ENCODE measurements around the gene CGB7.

The CGB7 gene

DNA sequence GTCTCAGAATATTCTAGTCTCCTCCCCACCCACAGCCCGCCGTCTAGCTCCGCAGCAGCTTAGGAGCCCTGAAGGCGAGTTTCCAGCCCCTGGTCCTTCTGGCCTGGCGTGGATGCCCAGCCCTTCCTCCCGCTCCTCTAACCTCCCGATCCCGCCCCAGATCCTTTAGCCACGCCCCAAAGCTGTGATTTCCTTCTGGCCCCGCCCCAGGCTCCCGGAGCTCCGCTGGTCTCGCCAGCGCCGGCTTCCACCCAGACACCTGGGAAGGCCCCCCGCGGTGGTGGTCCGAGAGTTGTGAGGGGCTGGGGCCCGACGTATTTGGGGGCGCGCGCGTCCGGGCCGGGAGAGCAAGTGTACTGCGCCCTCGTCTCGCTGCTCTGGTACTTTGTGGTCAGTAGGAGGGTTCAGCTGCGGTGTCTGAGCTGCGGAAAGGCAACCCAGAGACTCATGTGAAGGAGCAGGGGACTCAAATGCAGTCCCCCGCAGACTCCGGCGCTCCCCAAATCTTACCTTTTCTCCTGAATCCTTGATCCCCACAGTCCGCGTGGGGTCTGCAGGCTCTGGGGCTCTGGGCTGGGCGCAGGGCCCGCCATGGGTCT is at the start of gene CGB7:
Gene CGB7 (minus strand): TSS at position 114 of the 599 bp plus-strand sequence. CDS start 2,374 bp downstream, outside the sequence.
- peak in 3 of 14 donors; percentile 0 to 8 (median 8) for DNase-seq

DNA sequence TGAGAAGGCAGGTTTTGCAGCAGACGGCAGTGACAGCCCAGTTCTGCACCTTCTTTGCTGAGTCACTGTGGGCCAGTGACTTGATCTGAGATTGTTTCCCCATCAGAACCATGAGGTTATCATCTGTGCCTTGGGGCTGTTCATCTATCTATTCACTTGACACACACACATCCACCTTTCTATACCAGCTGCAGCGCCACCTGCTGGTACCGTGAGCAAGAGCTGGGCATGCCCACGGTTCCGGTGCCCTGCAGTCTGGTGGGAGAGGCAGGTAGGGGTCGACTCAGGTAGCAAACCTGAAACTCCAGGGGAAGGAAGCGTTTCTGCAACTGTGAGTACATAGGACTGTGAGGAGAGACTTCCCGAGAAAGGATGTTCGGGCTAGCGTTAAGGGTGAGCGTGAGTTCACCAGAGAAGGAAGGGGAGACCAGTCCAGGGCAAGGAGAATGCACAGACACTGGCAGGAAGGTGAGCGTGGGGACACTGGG is 49.1 kb upstream of the CGB7 start:
- DNase-seq: peak in 5 of 14 donors; percentile 6 to 48 (median 10)

DNA sequence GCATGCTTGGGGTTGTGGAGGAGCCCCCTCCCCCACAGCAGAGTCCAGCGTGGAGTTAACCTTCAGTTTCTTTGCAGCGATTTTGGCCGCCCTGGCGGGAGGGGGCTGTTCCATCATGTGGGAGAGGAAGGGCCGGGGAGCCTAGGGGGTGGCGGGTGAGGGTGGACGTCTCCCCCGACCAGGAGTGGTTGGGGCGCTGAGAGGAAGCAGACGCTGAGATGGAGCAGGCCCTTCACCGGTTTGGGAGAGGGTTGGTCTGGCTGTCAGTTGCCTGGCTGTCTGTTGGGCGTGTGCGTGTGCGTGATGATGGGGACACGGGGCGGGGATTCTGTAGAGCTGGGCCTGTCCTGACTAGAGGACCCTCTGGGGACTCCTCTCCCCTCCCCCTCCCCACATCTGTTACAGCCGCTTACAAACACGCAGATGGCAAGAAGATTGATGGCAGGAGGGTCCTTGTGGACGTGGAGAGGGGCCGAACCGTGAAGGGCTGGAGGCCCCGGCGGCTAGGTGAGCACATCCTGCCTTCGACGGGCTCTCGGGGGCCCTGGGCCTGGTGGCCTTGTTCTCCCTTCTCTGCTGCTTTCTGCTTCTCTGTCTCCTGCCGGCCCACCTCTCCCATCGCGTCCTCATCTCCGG is 46.8 kb upstream of the CGB7 start:
- no peak for DNase-seq

DNA sequence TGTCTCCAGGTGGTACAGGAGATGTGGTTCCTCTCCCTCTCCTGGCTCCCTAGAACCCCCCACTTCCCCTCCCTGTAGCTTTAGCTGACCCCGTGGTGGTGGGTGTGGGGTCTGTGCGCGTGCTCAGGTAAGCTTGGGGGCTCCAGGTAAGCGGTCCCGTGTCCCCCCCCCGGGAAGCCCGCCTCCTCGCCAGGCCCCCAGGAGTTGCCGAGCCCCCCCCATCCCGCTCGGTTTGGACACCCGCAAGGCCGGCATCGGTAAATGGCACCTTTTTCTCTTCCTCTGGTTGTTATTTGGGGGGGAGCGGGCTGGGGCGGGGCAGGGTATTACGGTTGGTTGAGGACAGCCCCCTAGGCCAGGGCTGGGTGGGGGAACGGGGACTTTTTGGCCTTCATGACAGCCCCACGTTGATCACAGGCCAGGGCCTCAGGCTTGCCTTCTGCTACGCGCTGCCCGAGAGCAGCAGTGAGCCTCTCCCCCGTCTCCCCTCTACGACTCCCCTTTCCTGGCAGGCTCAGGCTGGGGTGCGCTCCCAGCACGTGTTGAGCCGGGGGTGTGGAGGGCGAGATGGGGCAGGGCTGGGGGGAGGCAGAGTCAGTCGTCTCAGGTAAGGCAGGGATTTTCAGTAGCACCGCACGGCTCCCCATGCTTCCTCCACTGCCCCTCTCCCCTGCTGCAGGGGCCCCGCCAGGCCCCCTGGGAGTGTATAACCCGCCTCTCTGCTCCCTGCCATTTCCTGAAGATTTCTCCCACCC is 46.0 kb upstream of the CGB7 start:
- DNase-seq: no peak

DNA sequence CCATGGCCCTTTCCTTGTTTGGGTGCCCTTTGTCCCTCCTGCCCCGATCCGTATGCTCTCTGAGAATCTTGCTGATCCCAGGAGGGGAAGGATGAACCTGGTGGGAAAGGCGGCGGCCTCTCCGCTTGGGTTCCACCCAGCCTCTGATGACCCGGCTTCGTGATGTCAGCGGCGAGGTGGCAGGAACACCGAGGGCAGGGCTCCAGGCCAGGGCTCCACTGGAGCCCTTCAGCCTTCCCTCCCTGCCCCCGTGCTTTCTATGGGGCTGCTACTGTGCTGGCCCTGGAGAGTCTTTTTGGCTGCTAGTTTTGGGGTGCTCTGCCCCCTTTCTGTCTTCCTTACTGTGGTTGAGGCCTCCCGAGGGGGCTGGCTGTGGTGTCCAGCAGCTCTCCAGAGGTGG is 44.8 kb upstream of the CGB7 start:
- no peak for DNase-seq

DNA sequence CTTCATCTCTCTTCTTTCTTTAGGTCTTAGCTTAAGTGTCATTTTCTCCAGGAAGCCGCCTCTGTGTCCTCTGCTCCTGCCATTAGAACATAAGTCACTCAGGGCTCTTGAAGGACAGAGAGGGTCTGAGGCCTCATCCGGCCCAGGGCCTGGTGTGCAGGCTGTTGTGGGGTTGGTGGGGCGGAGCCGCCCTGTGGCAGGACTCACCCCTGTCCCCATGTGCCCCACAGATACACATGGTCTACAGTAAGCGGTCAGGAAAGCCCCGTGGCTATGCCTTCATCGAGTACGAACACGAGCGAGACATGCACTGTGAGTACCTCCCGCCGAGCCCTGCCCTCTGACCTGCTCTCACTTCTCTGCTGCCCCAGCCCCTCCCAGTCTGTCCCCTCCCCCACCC is 43.6 kb upstream of the CGB7 start:
- DNase-seq: no peak

DNA sequence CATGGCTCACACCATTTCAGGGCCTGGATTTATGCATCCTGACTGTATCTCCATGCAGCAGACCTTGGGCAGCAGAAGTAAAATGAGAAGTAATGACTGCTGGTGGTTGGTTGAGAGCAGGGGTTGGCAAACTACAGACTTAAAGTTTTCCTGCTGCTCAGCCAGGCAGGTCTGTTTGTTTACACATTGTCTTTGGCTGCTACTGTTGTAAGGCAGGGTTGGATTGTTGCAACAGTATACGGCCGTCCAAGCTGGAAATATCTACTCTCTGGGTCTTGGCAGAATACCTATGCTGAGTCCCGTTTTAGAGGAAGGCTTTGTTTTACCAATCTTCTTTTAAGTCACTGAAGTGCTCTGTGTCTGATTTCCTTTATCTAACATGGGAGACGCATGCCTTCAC is 41.2 kb upstream of the CGB7 start:
- DNase-seq: no peak

DNA sequence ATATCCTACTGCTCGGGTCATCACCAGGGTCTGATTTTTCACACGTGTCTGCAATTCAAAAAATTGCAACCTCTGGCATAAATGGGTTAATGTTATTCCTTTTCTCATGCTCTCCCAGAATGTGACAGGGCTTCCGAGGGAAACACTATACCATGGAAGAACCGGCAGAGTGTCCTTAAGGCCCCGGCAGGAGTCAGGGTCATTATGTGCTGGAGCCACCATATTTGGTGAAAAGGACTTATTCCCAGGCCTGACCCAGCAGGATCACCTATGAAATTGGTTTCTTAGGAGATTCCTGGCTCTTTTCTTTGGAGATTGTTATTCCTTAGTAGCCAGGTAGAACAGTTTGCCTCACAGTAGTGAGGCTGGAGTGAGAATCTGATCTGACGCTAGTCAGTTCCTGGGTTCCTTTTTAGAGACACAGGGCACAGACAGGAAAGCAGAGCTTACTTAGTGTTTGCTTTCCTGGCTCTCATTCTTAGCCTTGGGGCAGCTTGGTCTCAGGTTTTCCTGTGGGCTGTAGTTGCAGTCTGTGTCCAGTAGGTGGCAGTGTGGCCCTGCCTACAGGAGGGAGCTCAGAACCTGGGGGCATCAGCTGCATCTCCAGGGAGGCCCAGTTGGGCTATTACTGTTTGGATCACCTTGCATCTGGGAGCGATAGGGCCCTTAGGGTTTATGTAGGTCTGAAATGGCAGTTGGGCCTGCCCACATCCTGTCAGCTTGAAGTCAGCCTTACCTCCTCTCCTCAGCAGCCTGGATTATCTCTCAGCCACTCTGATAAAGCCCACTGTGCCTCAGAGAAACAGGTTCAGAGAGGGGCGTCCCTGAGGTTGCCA is 40.1 kb upstream of the CGB7 start:
- peak in 12 of 14 donors; percentile 8 to 54 (median 36) for DNase-seq

DNA sequence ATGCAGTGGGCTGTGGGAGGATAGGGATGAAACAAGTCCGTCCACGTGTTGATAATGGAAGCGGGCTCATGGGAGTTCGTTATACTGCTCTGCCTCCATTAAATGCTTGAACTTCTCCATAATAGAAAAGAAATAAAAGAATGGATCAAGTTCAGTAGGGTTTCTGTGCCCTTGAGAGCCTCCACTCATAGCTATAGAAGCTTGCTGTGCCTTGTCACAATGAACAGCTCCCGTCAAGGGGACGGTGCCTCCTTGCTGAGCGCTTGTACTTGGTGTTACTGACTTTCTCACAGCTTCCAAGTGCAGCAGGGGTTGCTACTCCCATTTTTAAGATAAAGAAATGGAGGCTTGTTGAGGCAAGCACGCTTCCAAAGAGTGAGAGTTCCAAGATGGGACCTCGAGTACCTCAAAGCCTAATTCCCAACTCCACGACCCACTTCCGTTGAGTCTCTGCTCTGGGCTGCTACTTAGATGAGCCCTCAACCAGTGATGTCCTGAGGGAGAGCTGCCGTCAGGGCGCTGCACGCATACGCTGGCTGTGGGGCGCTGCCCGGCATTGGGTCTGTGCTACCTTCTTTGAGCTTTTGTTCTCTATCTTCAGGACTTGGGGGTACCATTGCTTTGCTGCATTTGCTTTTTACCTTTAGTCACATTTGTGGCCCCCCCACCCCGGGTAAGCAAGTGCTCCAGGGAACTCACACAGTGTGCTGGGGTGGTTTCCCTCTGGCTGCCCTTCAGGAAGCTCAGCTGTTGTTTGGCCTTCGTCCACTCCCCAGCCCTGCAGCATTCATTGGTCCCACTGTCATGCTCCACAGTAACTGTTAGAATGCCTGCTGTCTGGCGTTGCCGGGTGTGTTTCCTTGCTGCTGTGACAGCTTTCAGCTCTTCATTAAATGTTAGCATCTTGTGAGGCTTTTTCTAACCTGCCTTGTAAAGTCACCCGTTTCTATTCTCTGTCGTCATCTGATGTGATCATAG is 37.2 kb upstream of the CGB7 start:
- peak in 8 of 14 donors; percentile 17 to 55 (median 38) for DNase-seq

DNA sequence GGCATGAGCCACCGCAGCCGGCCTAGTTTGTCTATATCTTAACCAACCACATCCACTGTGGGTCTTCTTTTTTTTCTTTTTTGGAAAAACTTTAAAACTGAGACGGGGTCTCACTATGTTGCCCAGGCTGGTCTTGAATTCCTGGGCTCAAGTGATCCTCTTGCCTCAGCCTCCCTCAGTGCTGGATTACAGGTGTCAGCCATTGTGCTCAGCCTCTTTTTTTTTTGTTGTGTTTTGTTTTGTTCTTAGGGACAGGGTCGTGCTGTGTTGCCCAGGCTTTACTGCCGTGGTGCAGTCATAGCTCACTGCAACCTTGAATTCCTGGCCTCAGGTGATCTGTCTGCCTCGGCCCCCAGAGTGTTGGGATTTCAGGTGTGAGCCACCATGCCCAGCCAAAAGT is 35.1 kb upstream of the CGB7 start:
- DNase-seq: no peak

DNA sequence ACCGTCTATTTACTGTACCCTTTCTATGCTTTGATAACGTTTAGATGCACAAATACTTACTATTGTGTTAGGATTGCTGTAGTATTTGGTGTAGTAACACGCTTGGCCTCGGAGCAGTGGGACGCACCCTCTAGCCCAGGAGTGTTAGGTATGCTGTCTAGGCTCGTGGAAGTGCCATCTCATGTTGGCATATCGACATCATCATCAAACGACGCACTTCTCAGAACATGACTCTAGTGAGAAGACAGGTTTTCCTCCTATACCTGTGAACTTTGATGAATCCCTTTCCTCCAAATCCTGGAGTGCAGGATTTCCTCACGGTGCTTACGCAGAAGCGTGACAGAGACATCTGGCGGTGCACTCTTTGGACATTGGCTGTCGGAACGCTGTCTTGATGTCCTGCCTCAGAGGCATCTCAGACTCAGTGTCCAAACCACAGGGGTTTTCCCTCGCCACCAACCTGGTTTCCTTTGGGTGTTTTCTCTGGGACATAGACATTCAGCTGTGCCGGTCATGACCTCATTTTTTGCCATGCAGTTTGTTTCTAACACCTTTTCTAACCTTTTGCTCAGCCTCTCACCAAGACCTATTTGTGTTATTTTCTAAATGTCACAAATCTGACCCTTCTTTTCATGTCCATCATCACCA is 34.0 kb upstream of the CGB7 start:
- DNase-seq: no peak

DNA sequence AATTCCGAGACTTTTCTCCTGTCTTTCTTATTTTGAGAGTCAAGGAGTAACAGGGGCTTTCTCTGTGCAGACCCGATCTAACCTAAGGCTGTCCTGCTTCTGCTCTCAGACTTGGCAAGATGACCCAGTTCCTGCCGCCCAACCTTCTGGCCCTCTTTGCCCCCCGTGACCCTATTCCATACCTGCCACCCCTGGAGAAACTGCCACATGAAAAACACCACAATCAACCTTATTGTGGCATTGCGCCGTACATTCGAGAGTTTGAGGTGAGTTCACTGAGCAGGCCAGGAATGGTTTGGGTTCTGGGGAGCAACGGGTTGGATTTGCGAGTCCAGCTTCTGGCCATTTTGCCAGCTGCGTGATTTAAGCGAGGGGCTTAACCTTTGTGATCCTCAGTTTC is 28.7 kb upstream of the CGB7 start:
- no peak for DNase-seq

DNA sequence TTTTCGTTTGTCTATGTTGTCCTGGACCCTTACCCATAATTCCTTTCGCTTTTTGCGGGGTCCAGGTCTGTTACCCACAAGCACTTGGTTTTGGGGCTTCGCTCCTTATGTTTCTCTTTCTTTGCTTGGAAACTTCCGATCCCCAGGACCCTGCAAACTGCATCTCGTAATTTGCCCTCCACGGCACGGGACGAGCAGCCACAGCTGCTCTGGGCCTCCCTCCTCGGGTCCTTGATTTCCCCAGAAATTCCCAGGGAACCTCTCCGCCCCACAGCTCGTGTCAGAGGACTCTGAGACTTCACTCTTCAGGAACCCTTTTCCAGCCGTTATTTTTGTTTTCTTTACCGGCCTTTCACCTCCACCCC is 28.3 kb upstream of the CGB7 start:
- peak in 1 of 14 donors; percentile 39 for DNase-seq

DNA sequence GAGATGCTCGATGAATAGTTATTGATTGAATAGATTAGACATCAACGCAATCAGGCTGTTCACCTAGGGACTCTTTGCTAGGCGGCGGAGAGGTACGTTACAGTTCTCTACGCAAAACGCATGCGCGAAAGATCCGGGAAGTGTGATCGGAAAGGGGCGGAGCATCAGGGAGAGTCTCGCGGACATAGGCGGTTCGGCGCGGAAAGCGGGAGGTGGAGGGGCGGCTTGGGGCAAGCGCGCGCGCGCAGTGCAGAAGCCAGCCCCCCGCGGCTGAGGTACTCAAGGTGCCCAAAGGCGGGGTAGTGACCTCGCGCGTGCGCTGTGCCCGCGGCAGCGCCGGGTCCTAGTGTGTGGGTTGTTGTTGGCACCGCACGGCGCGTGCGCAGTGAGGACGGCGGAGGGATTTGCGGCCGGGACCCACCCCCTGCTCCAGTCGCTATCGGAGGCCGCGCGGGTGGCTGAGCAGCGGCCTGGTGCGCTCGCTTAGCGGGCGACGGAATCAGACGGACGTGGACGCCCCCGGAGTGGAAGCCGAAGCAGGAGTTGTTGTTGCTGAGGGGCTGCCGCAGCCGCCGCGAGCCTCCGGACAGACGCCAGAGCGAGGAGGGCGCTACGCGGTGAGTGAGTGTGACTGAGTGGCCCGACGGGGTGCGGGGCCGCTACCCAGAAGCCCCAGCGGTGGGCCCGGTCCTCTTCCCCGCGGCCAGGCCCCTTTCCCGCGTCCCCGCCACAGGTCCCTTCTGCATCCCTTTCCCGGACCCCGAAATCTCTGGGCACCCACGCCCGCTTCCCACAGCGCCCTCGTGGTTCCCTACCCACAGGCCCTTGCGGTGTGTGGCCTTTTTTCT is 27.7 kb upstream of the CGB7 start, which contains the start of gene SNRNP70:
Gene SNRNP70 (plus strand): TSS at position 432 of the 848 bp plus-strand sequence. CDS start 964 bp downstream, outside the sequence.
- peak; percentile 92 to 99 (median 97) for DNase-seq

DNA sequence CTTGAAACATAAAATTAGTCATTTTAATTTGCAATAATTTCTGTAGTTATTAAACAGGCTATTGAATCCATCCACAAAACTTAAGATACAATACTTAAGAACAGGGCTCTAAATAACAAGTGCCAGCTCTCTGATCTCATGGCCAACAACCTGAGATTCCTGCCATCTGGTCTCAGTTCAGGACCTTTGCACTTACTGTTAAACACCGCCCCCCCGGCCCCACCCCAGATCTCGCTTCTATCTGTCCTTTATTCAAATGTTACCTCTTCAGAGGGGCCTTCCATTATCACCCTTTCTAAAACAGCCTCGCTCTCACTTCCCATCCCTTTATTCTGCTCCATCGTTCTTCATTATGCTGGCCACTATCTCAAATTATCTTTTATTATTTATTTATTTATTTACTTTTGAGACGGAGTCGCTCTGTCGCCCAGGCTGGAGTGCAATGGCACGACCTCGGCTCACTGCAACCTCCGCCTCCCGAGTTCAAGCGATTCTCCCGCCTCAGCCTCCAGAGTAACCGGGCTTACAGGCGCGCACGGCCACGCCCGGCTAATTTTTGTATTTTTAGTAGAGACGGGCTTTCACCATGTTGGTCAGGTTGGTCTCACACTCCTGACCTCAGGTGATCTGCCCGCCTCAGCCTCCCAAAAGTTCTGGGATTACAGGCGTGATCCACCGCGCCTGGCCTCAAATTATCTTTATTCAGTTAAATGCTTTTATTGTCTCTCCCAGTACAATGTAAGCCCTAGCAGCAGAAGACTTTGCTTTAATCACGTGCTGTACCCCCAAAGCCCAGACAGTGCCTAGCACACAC is 26.9 kb upstream of the CGB7 start:
- DNase-seq: no peak

DNA sequence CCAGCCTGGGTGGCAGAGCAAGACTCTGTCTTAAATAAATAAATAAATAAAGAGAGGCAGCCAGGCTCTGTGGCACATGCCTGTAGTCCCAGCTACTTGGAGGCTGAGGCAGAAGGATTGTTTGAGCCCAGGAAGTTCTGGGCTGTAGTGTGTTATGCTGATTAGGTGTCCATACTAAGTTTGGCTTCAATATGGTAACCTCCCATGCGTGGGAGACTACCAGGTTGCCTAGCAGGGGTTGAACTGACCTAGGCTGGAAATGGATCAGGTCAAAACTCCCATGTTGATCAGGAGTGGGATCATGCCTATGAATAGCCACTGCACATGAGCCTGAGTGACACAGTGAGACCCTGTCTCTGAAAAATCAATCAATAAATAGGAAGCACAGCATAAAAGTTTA is 23.7 kb upstream of the CGB7 start:
- DNase-seq: no peak

DNA sequence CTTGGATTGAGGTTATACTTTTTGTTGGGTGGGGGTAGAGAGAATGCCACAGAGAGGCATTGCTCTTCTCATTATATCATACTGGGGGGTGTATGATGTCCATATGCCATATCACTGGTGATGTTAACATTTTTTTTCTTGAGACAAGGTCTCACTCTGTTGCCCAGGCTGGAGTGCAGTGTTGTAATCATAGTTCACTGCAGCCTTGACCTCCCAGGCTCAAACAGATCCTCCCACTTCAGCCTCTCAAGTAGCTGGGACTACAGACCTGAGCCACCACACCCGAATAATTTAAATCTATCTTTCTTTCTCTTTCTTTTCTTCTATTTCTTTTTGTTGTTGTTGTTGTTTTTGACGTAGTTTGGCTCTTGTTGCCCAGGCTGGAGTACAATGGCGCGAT is 22.8 kb upstream of the CGB7 start:
- DNase-seq: no peak

DNA sequence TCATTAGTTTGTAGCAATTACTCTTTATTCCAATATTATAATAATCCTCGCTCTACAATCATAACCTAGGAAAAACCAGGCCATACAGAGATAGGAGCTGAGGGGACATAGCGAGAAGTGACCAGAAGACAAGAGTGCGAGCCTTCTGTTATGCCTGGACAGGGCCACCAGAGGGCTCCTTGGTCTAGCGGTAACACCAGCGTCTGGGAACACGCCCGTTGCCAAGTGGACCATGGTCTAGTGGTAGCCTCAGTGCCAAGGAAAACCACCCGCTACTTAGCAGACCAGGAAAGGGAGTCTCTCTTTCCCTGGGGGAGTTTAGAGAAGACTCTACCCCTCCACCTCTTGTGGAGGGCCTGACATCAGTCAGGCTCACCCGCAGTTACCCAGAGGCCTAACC is 17.3 kb upstream of the CGB7 start:
- peak in 8 of 14 donors; percentile 11 to 46 (median 28) for DNase-seq
